Gastroesophageal sphincter (tissue), 4 donors: Measurements from ENCODE around the gene TRIOBP. TPM values are rescaled to one million over a fixed set of nuclear protein-coding genes. Genes with fewer than 3 reads are reported as not detected.

Experiments
- ATAC-seq: fragments of 150-250 bp; one replicate; pipeline ENCODE4 v1.9.1; 2016; ENCODE audit warnings: mild to moderate bottlenecking, moderate library complexity
- H3K27ac ChIP-seq, 4 donors: fragments of 200-600 bp; sonication (generic) in 3 of 4; 1 replicate in 3 of 4; 2 replicates in 1 of 4; pipeline ENCODE4 v1.5.1; 2016 to 2019
- H3K27me3 ChIP-seq: fragments of 200-600 bp; sonication (generic); one replicate; pipeline ENCODE4 v1.5.1; 2019
- H3K36me3 ChIP-seq, 2 donors: fragments of 200-600 bp; sonication (generic); one replicate each; pipeline ENCODE4 v1.5.1; 2019; ENCODE audit warnings: control low read depth in 1 of 2
- H3K4me1 ChIP-seq, 3 donors: fragments of 200-600 bp; sonication (generic); 1 replicate in 2 of 3; 2 replicates in 1 of 3; pipeline ENCODE4 v1.5.1; 2016 to 2019; ENCODE audit warnings: control low read depth in 2 of 3
- H3K4me3 ChIP-seq, 2 donors: fragments of 200-600 bp; sonication (generic); one replicate each; pipeline ENCODE4 v1.5.1; 2019; ENCODE audit warnings: mild to moderate bottlenecking in 1 of 2, moderate library complexity in 1 of 2
- H3K9me3 ChIP-seq, 3 donors: fragments of 200-600 bp; sonication (generic); one replicate each; pipeline ENCODE4 v1.5.1; 2017 to 2019; ENCODE audit warnings: control low read depth in 2 of 3
- CTCF ChIP-seq, 4 experiments: fragments of 200-600 bp in 2 of 4; fragments of 450-650 bp in 2 of 4; sonication (generic) in 1 of 4; IDR thresholded peaks; one replicate each; pipeline ENCODE4 v1.5.1; 2017 to 2019; ENCODE audit warnings: antibody characterized with exemption in 4 of 4, mild to moderate bottlenecking in 2 of 4, moderate library complexity in 2 of 4
- EP300 ChIP-seq: sonication (generic); formaldehyde crosslinking; IDR thresholded peaks from one replicate; pipeline ENCODE4 v1.6.1; 2017; ENCODE audit warnings: antibody characterized with exemption, mild to moderate bottlenecking
- POLR2A ChIP-seq, 2 donors: fragments of 450-650 bp; IDR thresholded peaks; one replicate each; pipeline ENCODE4 v1.6.1; 2017; ENCODE audit warnings: antibody characterized with exemption in 2 of 2, mild to moderate bottlenecking in 2 of 2, moderate library complexity in 1 of 2
- POLR2AphosphoS5 ChIP-seq: sonication (generic); formaldehyde crosslinking; IDR thresholded peaks from one replicate; pipeline ENCODE4 v1.6.1; 2017; ENCODE audit warnings: antibody characterized with exemption
- WGBS, 2 donors: methylation state at CpG; one replicate each; pipeline ENCODE4 v1.1.5; 2018; ENCODE audit warnings: low coverage in 1 of 2; 5-methylcytosine and 5-hydroxymethylcytosine counted together
- total RNA-seq, 4 donors: library from RNA; depleted of rRNA; stranded (reverse); fragments of >200 nt; gene quantifications; one replicate each; pipeline ENCODE4 v1.1.0, GENCODE V29; 2016

Gene TRIOBP
- total RNA-seq, 4 donors from 2014 or later: 128 to 234 (median 137) TPM

GRCh38 chr22:37749831-37750595 lies 53.2 kb downstream of the TRIOBP start:
- Histone ChIP-seq H3K36me3 (peaks cover 0 to 15% of the 10 kb centered on the region in 2 donors), H3K4me3 (no peak overlapping the region), H3K27me3 (no peaks in the 10 kb centered on the region), H3K4me1 (peaks cover 12 to 90% (median 67%) of the 10 kb centered on the region in 3 donors), H3K9me3 (no peaks in the 10 kb centered on the region), H3K27ac (peak overlapping the region in 3 of 4 donors; percentile 87 to 96 (median 92))
- no peak for ATAC-seq
- no peak for TF ChIP-seq EP300
- TF ChIP-seq CTCF (IDR thresholded peaks at IDR 0.05): no peak
- no peak for TF ChIP-seq POLR2A (IDR thresholded peaks at IDR 0.05)
- no peak for TF ChIP-seq POLR2AphosphoS5
- 13 to 55% methylated on average over 4 to 5 of the region's 16 CpGs for WGBS, 2 donors

- WGBS, 2 donors: no CpG with 5 or more reads among the region's 14 CpGs
- Histone ChIP-seq H3K36me3 (peaks cover 0 to 22% of the 10 kb centered on the region in 2 donors), H3K27ac (peak overlapping the region in 3 of 4 donors; percentile 87 to 96 (median 92)), H3K4me1 (peaks cover 12 to 85% (median 67%) of the 10 kb centered on the region in 3 donors), H3K4me3 (no peak overlapping the region), H3K27me3 (no peaks in the 10 kb centered on the region), H3K9me3 (no peaks in the 10 kb centered on the region)
- ATAC-seq: no peak
- TF ChIP-seq CTCF (IDR thresholded peaks at IDR 0.05) (no peak), EP300 (no peak), POLR2A (IDR thresholded peaks at IDR 0.05) (no peak), POLR2AphosphoS5 (no peak)
Observed at GRCh38 chr22:37750596-37751162, 53.8 kb downstream of the TRIOBP start.

- no peak for TF ChIP-seq POLR2A (IDR thresholded peaks at IDR 0.05)
- TF ChIP-seq POLR2AphosphoS5: no peak
- no peak for TF ChIP-seq CTCF (IDR thresholded peaks at IDR 0.05)
- TF ChIP-seq EP300: no peak
- ATAC-seq: no peak
- Histone ChIP-seq H3K36me3 (peaks cover 0 to 31% of the 10 kb centered on the region in 2 donors), H3K4me1 (peaks cover 12 to 85% (median 67%) of the 10 kb centered on the region in 3 donors), H3K27ac (peak overlapping the region; percentile 75 to 96 (median 90)), H3K27me3 (no peaks in the 10 kb centered on the region), H3K4me3 (no peak overlapping the region), H3K9me3 (no peaks in the 10 kb centered on the region)
- WGBS, 2 donors: 40% methylated on average over 1 of the region's 11 CpGs; no CpG with 5 or more reads in 1 of the 2 donors
Observed at GRCh38 chr22:37751449-37752188, 54.8 kb downstream of the TRIOBP start.

GRCh38 chr22:37752189-37753087 lies 55.6 kb downstream of the TRIOBP start:
- Histone ChIP-seq H3K9me3 (no peaks in the 10 kb centered on the region), H3K4me3 (no peak overlapping the region), H3K4me1 (peaks cover 12 to 77% (median 62%) of the 10 kb centered on the region in 3 donors), H3K36me3 (peaks cover 0 to 39% of the 10 kb centered on the region in 2 donors), H3K27me3 (no peaks in the 10 kb centered on the region), H3K27ac (peak overlapping the region; percentile 75 to 96 (median 90))
- peak; percentile 69 for TF ChIP-seq POLR2AphosphoS5
- no peak for TF ChIP-seq POLR2A (IDR thresholded peaks at IDR 0.05)
- TF ChIP-seq CTCF (IDR thresholded peaks at IDR 0.05): peak in 3 of 4 experiments; percentile 23 to 38 (median 30)
- TF ChIP-seq EP300: no peak
- WGBS, 2 donors: 0% methylated on average over 4 of the region's 17 CpGs; no CpG with 5 or more reads in 1 of the 2 donors
- peak; percentile 90 for ATAC-seq
